Nephron (organoid): ENCODE data around the gene RBFOX1.

Experiments used
- H3K27ac Mint-ChIP-seq, 3 experiments: 2 replicates each; pipeline ENCODE4 v1.8.0; 2020; ENCODE audit warnings: mixed read lengths in 3 of 3, mild to moderate bottlenecking in 2 of 3, moderate library complexity in 1 of 3
- H3K27me3 Mint-ChIP-seq: 2 replicates; pipeline ENCODE4 v1.8.0; 2021; ENCODE audit warnings: low read depth, mild to moderate bottlenecking, moderate library complexity, mixed read lengths
- H3K36me3 Mint-ChIP-seq: 2 replicates; pipeline ENCODE4 v1.8.0; 2020; ENCODE audit warnings: low read depth, mixed read lengths
- H3K4me1 Mint-ChIP-seq: 2 replicates; pipeline ENCODE4 v1.8.0; 2020; ENCODE audit warnings: mixed read lengths
- H3K4me3 Mint-ChIP-seq, 3 experiments: 2 replicates each; pipeline ENCODE4 v1.8.0; 2020; ENCODE audit warnings: mild to moderate bottlenecking in 3 of 3, mixed read lengths in 3 of 3, moderate library complexity in 2 of 3
- H3K9me3 Mint-ChIP-seq: 2 replicates; pipeline ENCODE4 v1.8.0; 2020; ENCODE audit warnings: mixed read lengths
- CTCF ChIP-seq, 3 experiments: fragments of 200-600 bp; sonication (generic); IDR thresholded peaks; one replicate each; pipeline ENCODE4 v1.5.0; 2021; ENCODE audit warnings: antibody characterized with exemption in 3 of 3; ENCODE audit not compliant: unreplicated experiment in 3 of 3

RBFOX1 gene

GRCh38 chr16:7644176-7644575, 311.5 kb downstream of the RBFOX1 start:
- Mint-ChIP-seq H3K9me3 (no peaks in the 10 kb centered on the region), H3K36me3 (no peaks in the 10 kb centered on the region), H3K27me3 (no peaks in the 10 kb centered on the region), H3K4me3 (no peak overlapping the region), H3K27ac (peak overlapping the region in 2 of 3 experiments; percentile 9 to 26), H3K4me1 (peaks cover 60% of the 10 kb centered on the region)
- TF ChIP-seq CTCF (IDR thresholded peaks at IDR 0.05; ENCODE audit: unreplicated experiment in 3 of 3): no peak

DNA sequence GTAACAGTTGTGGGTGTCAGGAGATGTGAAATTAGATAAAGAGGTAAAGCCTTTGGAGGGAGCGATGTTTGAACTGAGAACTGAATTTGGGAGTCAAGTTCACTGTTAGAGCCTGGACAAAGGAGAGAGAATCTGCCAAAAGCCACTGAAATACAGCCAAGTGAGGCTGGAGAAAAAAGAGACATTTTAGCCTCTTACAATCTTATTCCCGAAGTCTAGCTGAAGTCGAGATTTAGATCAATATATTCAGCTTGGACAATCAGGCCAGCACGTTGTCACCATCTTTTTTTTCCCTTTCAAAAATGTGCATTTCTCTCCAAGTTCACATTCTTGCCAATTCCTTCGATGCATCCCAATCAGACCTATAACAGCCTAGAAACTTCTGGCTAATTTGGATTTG, 312.2 kb downstream of the RBFOX1 start:
- Mint-ChIP-seq H3K4me3 (no peak overlapping the region), H3K27me3 (no peaks in the 10 kb centered on the region), H3K4me1 (peaks cover 60% of the 10 kb centered on the region), H3K9me3 (no peaks in the 10 kb centered on the region), H3K27ac (peak overlapping the region in 2 of 3 experiments; percentile 3 to 8), H3K36me3 (no peaks in the 10 kb centered on the region)
- TF ChIP-seq CTCF (IDR thresholded peaks at IDR 0.05; ENCODE audit: unreplicated experiment in 3 of 3): no peak

- Mint-ChIP-seq H3K27ac (peak overlapping the region in 2 of 3 experiments; percentile 32 to 35), H3K27me3 (peaks cover 6% of the 10 kb centered on the region), H3K4me3 (no peak overlapping the region), H3K36me3 (no peaks in the 10 kb centered on the region), H3K9me3 (no peaks in the 10 kb centered on the region), H3K4me1 (peaks cover 55% of the 10 kb centered on the region)
- TF ChIP-seq CTCF (IDR thresholded peaks at IDR 0.05; ENCODE audit: unreplicated experiment in 3 of 3): no peak
Observed at GRCh38 chr16:7646821-7647500, 314.3 kb downstream of the RBFOX1 start.

- H3K4me3 Mint-ChIP-seq: no peak overlapping the region
- peaks cover 30% of the 10 kb centered on the region for H3K4me1 Mint-ChIP-seq
- H3K27ac Mint-ChIP-seq: peak overlapping the region in 2 of 3 experiments; percentile 31 to 65
- no peaks in the 10 kb centered on the region for H3K9me3 Mint-ChIP-seq
- TF ChIP-seq CTCF (IDR thresholded peaks at IDR 0.05; ENCODE audit: unreplicated experiment in 3 of 3): no peak
- H3K36me3 Mint-ChIP-seq: no peaks in the 10 kb centered on the region
- peaks cover 6% of the 10 kb centered on the region for H3K27me3 Mint-ChIP-seq
Observed at GRCh38 chr16:7650431-7650830, 317.8 kb downstream of the RBFOX1 start.

GRCh38 chr16:7651803-7652570, 319.3 kb downstream of the RBFOX1 start:
- no peaks in the 10 kb centered on the region for H3K9me3 Mint-ChIP-seq
- H3K4me1 Mint-ChIP-seq: peaks cover 19% of the 10 kb centered on the region
- H3K27me3 Mint-ChIP-seq: peaks cover 6% of the 10 kb centered on the region
- H3K36me3 Mint-ChIP-seq: no peaks in the 10 kb centered on the region
- no peak for TF ChIP-seq CTCF (IDR thresholded peaks at IDR 0.05; ENCODE audit: unreplicated experiment in 3 of 3)
- no peak overlapping the region for H3K4me3 Mint-ChIP-seq
- no peak overlapping the region for H3K27ac Mint-ChIP-seq
